HG02885 (cell line): ENCODE results near the gene MCMBP.
A peak's percentile ranks its signal among the peaks of the same experiment; 100 is the strongest.

Experiments used
- ATAC-seq: cut with Tn5 transposase; IDR thresholded peaks from one replicate; pipeline ENCODE4 v1.9.1; 2021; ENCODE audit warnings: mild to moderate bottlenecking; ENCODE audit not compliant: unreplicated experiment, poor library complexity

The MCMBP gene

GRCh38 chr10:119834188-119834587 is 38.5 kb downstream of the MCMBP start:
- ATAC-seq: no peak

GRCh38 chr10:119832951-119833350 is 39.7 kb downstream of the MCMBP start:
- no peak for ATAC-seq

GRCh38 chr10:119831656-119832055 is 41.0 kb downstream of the MCMBP start:
- no peak for ATAC-seq

GRCh38 chr10:119830851-119831250 is 41.8 kb downstream of the MCMBP start:
- no peak for ATAC-seq

GRCh38 chr10:119829429-119829828 is 43.2 kb downstream of the MCMBP start:
- no peak for ATAC-seq

GRCh38 chr10:119827430-119827829 is 45.2 kb downstream of the MCMBP start:
- no peak for ATAC-seq

GRCh38 chr10:119826771-119827170 is 45.9 kb downstream of the MCMBP start:
- ATAC-seq: no peak

GRCh38 chr10:119824299-119824698 is 48.3 kb downstream of the MCMBP start:
- no peak for ATAC-seq

GRCh38 chr10:119821182-119821581 is 51.5 kb downstream of the MCMBP start:
- ATAC-seq: no peak

- ATAC-seq: no peak
These were observed 53.8 kb downstream of the MCMBP start for GRCh38 chr10:119818889-119819270.

GRCh38 chr10:119817991-119818888 is 54.4 kb downstream of the MCMBP start:
- no peak for ATAC-seq

- ATAC-seq: no peak
These were observed 57.0 kb downstream of the MCMBP start for GRCh38 chr10:119815671-119816070.

GRCh38 chr10:119812684-119813083 is 60.0 kb downstream of the MCMBP start:
- no peak for ATAC-seq

GRCh38 chr10:119811122-119811521 is 61.5 kb downstream of the MCMBP start:
- ATAC-seq: no peak

GRCh38 chr10:119807960-119808697 is 64.5 kb downstream of the MCMBP start:
- ATAC-seq: peak; percentile 96

- no peak for ATAC-seq
These were observed 66.1 kb downstream of the MCMBP start for GRCh38 chr10:119806334-119807130.

- ATAC-seq: no peak
These were observed 66.9 kb downstream of the MCMBP start for GRCh38 chr10:119805702-119806230.

- no peak for ATAC-seq
These were observed 69.4 kb downstream of the MCMBP start for GRCh38 chr10:119803264-119803663.

GRCh38 chr10:119801998-119802538 is 70.6 kb downstream of the MCMBP start:
- peak; percentile 83 for ATAC-seq

- ATAC-seq: no peak
These were observed 71.5 kb downstream of the MCMBP start for GRCh38 chr10:119801176-119801575.
